ENCODE measurements around the gene ZKSCAN5. TPM values are rescaled to one million over a fixed set of nuclear protein-coding genes. Genes with fewer than 3 reads are reported as not detected.
A peak's percentile ranks its signal among the peaks of the same experiment; 100 is the strongest.
"Not testable (repeated sequence)": the region's sequence is repeated elsewhere in the genome, so short reads cannot be mapped to it uniquely, and the experiment has no call there.

ZKSCAN5 gene
- total RNA-seq, 1 experiment from 2014 or later, result 20.5 TPM

GRCh38 chr7:99551767-99552463 is 47.5 kb downstream of the ZKSCAN5 start, which contains the start of gene FAM200A:
FAM200A (minus strand) TSS chr7:99552114; CDS start chr7:99548407, 3,707 bp downstream.
- DNase-seq (ENCODE audit: low read depth), result peak; percentile 97

DNA sequence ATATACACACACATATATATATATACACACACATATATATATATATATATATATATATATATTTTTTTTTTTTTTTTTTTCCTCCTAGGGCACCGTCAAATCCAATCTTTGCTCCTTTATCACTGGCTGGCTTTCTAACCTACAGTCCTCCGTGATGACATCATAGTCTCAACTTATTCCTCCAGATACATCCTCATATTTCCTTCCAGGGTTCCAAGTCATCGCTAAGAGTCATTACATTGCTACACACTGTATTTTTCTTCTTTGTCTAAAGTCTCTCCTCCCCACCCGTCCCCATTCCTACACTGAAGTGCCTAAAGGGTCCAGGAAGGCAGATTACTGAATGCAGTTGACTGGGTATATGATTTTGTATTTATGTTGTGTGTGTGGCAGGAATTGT is 48.6 kb downstream of the ZKSCAN5 start:
- no peak for DNase-seq (ENCODE audit: low read depth)

GRCh38 chr7:99554939-99555338 is 50.5 kb downstream of the ZKSCAN5 start:
- no peak for DNase-seq (ENCODE audit: low read depth)

DNA sequence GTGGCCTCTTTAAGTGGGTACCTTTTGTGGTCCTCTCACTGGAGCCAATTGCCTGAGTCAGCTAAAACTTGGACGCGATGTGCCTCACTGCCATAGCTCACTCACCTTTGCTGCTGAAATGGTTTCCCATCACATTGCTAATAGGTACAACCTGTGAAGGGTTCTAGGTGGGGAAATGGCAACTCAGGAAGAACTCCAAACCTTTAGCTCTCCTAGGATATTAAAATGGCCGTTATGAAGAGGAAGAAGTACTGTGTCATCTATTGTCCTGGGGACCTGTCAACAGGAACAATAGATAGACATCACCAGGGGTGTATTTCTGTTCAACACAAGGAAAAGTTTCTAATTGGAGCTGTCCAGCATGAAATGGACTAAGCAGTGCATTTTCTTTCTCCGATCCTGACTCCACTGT is 52.7 kb downstream of the ZKSCAN5 start:
- DNase-seq (ENCODE audit: low read depth), result no peak

- no peak for DNase-seq (ENCODE audit: low read depth)
Observed at GRCh38 chr7:99557940-99558305, 53.5 kb downstream of the ZKSCAN5 start.

GRCh38 chr7:99558306-99559174 is 54.1 kb downstream of the ZKSCAN5 start, which contains the start of gene ZNF655:
ZNF655 (plus strand) TSS chr7:99558642; CDS start chr7:99560560, 1,918 bp downstream.
- peak; percentile 98 for DNase-seq (ENCODE audit: low read depth)

DNA sequence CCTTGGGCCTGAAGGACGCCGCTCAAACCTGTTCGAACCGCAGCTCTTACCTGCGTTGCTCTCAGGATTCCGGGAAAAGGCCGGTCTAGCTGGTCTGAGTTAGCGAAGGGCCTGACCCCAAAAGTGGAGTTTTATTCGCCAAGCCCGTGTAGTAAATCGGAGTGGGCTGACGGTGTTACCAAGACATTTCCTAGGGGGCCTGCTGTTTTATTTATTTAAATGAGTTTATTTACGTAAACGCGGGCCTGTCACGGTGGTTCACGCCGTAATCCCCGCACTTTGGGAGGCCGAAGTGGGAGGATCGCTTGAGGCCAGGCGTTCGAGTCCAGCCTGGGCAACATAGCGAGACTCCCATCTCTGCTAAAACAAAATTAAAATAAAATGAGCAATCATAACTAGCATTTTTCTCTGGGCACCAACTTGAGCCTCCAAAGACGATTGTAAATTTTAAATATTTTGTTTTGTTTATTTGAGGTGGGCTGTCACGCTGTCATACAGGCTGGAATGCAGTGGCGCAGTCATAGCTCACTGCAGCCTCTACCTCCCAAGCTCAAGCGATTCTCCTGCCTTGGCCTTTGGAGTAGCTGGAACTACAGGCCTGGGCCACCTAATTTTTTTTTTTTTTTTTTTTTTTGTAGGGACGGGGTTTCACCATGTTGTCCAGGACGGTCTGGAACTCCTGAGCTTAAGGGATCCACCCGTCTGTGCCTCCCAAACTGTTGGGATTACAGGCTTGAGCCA is 54.9 kb downstream of the ZKSCAN5 start:
- DNase-seq (ENCODE audit: low read depth), result peak; percentile 58

DNA sequence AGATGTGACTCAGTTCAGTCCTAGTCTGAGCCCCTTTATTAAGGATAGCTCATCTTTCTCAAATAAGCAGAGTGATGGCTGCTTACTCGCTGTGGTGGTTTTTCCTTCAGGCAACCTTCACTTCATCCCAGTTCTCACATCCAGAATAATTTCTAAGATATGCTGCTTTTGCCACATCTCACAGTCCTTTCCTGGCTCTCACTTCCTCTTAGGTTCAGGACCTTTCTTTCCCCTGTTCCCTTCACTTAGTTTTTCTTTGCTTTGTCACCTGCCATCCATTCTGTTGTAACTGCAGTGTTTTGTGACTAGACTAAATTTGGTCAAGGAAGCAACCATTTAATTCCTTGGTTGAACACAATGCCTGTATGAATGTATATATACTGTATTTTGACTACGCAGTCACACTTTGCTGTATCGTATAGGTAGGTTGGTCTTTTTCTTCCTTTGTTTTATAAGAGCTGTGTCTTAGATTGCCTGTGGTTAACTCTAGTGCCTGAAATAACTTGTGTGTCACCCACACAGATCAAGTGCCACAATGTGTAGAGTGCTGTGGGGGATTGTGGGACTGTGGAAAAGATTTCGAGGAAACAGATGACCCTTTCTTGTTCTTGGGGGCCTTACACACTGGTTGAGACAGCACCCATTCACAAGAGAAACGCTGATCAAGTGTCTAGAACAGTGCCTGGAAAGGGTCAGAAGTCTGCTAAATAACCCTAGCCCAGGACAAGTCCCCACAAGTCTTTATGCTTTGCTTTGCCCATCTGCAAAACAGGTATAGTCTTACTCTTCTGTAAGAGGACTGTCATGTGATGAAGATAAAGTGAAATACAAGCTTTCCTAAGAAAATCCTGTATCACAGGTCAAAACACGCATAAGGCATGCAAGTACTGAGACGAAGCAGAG is 56.6 kb downstream of the ZKSCAN5 start:
- no peak for DNase-seq (ENCODE audit: low read depth)

GRCh38 chr7:99561737-99562051 is 57.2 kb downstream of the ZKSCAN5 start:
- no peak for DNase-seq (ENCODE audit: low read depth)

- no peak for DNase-seq (ENCODE audit: low read depth)
Observed at GRCh38 chr7:99562114-99562784, 57.8 kb downstream of the ZKSCAN5 start.

GRCh38 chr7:99562832-99563231 is 58.4 kb downstream of the ZKSCAN5 start:
- peak; percentile 99 for DNase-seq (ENCODE audit: low read depth)

- DNase-seq (ENCODE audit: low read depth), result peak; percentile 92
Observed at GRCh38 chr7:99563650-99564049, 59.2 kb downstream of the ZKSCAN5 start.

- DNase-seq (ENCODE audit: low read depth), result not testable (repeated sequence)
Observed at GRCh38 chr7:99568770-99569169, 64.3 kb downstream of the ZKSCAN5 start.

GRCh38 chr7:99571768-99572167 is 67.3 kb downstream of the ZKSCAN5 start:
- DNase-seq (ENCODE audit: low read depth), result no peak

- no peak for DNase-seq (ENCODE audit: low read depth)
Observed at GRCh38 chr7:99573257-99573656, 68.8 kb downstream of the ZKSCAN5 start.

DNA sequence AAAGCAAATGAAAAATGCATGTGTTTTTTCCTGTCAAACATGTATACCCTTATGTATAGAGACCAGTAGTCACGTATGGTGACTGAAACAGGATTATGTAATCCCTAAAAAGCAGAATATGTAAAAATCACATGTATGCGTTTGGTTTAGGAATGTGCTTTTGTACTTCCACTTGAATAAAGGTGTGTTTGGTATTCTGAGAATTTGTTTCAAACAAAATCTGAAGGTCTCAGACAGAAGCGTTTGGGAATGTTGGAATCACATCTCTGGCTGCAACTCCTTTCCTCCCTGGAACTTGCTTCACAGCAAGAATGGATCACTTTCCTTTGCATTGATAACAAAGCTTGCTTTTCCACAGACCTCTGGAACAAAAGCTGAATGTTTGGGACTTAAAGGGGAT is 71.8 kb downstream of the ZKSCAN5 start:
- DNase-seq (ENCODE audit: low read depth), result no peak

DNA sequence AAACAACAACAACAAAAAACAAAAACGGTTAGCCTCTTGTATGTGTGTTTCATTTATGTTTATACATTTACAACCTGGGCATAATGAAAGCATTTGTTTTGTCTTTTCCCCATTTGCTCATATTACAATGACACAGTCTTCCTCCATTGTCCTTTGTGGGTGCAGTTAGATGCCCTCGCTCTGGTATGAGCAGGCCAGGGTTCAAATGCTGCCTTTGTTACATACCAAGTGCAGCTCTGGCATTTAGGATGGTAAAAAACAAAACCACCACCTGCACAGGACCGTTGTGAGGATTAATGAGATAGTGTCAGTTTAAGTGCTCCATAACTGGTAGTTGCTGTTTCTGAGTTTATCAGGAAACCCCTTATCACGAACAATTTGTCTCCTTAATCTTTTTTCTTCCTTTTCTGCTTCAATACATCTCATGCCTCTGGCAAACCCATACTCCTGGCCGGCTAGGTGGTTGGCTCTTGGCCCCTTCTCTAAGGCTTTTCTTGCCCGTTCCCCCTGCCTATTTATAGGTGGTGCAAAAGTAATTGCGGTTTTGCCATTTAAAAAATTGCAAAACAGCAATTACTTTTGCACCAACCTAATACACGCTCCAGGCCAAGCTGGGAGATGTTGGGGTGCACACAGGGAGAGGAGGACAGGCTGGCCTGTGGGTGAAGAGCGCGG is 75.0 kb downstream of the ZKSCAN5 start:
- DNase-seq (ENCODE audit: low read depth), result no peak

DNA sequence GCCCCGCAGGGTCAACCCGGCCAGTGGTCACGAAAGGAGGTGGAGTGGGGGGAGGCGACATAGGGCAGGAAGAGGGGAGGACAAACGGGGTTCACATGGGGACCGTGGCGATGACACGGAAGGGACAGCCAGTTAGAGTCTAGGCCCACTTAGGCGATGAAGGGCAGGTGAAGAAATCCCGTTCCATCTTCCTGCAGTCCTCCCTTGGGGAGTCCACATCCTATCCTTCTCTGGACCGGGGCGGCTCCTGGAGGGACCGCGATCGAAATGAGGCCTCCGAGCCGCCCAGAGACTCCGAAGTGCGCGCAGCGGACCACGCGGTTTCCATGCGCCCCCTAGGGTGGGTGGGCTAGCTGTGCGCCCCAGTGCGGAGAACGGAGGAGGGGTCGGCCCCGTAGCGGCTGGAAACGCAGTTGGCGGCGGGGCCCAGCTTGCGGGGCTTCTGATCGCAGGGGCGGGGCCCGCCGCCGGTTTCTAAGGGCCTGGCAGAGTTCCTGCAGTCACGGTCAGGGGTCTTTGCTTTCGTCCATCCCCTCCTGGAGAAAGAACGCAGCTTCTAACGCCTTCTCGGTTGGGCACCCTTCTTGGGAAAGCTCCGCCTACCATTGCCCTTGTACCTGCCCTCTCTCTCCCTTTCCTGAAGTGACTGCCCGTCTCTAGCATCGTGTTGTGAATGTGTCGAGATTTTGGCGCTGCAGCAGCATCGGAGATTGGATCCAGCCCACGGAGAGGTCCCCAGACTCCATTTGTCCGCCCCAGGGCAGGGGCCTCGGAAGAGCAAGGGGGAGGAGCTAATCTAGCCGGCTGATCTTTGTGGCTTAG is 75.7 kb downstream of the ZKSCAN5 start:
- peak; percentile 72 for DNase-seq (ENCODE audit: low read depth)

- not testable (repeated sequence) for DNase-seq (ENCODE audit: low read depth)
Observed at GRCh38 chr7:99580778-99581332, 76.4 kb downstream of the ZKSCAN5 start.

Measured in Daoy (cell line).